Measurements from ENCODE around the gene SPTSSB.

SPTSSB gene

DNA sequence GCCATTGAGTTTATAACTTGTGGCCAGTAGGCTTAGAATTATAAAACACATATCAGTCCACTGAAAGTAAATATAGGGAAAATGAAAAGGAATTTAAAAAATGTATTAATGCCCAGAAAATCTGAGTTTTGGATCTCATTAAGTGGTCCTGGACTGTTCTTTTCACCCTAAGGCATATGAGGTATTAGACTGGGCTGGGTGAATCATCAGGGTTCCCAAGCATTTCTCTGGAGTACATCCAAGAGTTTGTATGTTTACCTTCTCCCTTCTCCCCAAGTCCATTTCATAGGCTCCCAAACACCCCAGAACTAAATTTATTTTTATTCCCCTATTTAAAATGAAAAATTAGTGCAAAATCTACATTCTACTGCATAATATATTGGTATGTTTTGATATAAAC is 31.9 kb upstream of the SPTSSB start:
- TF ChIP-seq, protein P1, sequence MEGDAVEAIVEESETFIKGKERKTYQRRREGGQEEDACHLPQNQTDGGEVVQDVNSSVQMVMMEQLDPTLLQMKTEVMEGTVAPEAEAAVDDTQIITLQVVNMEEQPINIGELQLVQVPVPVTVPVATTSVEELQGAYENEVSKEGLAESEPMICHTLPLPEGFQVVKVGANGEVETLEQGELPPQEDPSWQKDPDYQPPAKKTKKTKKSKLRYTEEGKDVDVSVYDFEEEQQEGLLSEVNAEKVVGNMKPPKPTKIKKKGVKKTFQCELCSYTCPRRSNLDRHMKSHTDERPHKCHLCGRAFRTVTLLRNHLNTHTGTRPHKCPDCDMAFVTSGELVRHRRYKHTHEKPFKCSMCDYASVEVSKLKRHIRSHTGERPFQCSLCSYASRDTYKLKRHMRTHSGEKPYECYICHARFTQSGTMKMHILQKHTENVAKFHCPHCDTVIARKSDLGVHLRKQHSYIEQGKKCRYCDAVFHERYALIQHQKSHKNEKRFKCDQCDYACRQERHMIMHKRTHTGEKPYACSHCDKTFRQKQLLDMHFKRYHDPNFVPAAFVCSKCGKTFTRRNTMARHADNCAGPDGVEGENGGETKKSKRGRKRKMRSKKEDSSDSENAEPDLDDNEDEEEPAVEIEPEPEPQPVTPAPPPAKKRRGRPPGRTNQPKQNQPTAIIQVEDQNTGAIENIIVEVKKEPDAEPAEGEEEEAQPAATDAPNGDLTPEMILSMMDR (IDR thresholded peaks at IDR 0.05; ENCODE audit: extremely low read depth, missing control alignments): no peak
- no peak for DNase-seq (ENCODE audit: low spot score)

DNA sequence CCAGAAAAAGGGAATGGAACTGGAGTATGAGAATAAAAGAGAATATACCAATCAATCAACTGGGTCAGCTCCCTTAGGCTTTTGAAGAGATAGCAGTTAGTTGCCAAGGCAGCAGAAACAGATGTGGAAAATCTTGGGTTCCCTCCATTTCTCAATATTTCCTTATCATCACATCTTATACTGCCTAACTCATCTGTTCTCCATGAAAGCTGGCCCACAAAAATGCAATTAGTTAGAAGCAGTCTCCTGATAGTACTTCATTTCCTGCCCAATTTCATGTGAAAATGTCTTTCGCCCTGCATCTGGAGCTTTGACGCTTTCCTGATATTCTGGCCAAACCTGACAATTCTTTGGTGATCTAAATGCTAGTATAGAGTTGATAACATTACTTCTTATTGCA is 30.1 kb upstream of the SPTSSB start:
- no peak for DNase-seq (ENCODE audit: low spot score)
- TF ChIP-seq, protein P1 (IDR thresholded peaks at IDR 0.05; ENCODE audit: extremely low read depth, missing control alignments): no peak

DNA sequence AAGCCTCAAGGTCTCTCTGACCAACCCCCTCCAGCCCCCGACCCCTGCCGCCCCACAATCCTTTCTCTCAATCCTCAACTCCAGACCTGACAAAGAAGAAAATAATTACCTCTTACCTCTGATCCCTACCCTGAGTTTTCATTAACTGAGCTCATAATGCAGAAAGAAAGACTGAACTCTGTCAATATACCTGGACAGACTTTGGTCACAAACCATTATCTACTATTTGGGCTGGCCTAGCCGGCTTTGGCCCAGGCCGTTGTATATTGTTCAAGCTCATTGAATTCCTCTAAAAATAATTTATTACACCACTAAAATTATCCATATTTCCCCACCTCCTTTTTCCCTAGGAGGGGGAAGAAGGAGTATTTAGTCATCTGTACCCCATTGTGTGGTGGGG is 29.3 kb upstream of the SPTSSB start:
- TF ChIP-seq, protein P1 (IDR thresholded peaks at IDR 0.05; ENCODE audit: extremely low read depth, missing control alignments): no peak
- DNase-seq (ENCODE audit: low spot score): no peak

DNA sequence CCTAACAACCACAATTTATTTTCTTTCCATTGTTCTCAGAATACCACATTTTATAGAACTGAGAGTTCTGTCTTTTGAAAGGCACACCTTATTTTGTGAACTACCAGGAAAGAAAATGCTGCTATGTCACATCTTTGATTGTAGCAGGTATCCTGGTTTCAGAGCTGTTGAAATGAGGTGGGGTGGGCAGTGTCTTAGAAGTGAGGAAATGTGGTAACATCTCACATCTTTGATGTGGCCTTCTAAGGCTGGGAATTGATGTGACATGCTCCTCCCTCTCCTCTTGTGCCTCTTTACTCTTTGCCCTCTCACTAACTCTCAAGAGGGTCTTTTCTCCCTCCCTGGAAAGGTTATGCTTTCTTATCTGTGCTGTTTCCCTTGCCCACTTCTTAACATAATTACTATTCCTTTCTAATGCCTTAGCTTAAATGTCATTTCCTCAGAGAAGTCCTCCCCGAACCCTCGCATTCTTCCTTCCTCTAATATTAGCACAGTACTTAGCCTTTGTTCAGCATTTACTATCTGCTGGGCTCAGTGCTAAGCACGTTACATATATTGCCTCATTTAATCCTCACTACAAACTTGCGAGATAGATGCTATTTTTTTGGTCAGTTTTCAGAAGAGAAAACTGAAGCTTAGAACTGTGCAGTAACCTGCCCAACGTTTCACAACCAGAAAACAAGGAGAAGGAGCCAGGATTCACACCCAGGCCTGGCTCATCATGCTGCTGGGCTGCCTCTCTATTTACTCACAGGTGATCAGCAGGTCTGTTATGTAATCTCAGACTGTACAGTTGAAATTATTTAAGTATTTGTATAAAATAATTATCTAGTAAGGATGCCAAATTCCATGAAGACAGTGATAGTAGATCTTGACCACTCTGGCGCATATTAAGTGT is 24.0 kb upstream of the SPTSSB start:
- TF ChIP-seq, protein P1 (IDR thresholded peaks at IDR 0.05; ENCODE audit: extremely low read depth, missing control alignments): no peak
- DNase-seq (ENCODE audit: low spot score): no peak

DNA sequence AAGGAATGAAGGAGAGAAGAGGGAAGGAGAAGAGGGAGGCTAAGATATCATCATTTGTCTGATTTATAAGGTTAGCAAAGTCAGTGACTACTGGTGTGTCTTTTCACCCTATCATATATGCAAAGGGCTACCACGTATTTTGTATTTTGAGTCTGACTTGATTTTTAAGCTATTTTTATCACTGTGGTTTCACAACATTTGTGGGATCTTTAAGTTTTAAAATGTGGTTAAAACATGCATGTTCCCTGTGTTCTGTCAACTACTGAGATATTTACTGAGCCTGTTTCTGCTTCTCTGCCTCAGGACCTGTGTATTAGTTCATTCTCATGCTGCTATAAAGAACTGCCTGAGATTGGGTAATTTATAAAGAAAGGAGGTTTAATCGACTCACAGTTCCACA is 22.5 kb upstream of the SPTSSB start:
- TF ChIP-seq, protein P1 (IDR thresholded peaks at IDR 0.05; ENCODE audit: extremely low read depth, missing control alignments): no peak
- DNase-seq (ENCODE audit: low spot score): no peak

DNA sequence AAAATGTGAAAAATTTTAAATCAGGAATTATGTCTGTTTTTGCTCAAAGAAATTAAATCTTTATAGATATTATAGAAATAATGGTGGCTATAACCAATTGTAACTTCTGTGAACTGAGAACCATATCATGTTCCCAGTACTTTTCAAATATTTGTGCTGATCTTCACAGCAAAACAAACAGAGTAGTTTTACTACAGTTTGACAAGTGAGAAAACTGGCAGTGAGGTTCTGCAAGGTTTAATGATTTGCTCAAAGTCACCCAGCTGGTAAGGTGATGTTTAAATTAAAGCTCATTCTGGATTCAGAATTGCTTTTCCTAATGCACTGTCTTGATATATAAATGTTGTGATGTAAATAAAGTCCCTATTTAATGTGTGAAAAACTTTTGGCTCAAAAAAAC is 22.0 kb upstream of the SPTSSB start:
- TF ChIP-seq, protein P1 (IDR thresholded peaks at IDR 0.05; ENCODE audit: extremely low read depth, missing control alignments): no peak
- no peak for DNase-seq (ENCODE audit: low spot score)

DNA sequence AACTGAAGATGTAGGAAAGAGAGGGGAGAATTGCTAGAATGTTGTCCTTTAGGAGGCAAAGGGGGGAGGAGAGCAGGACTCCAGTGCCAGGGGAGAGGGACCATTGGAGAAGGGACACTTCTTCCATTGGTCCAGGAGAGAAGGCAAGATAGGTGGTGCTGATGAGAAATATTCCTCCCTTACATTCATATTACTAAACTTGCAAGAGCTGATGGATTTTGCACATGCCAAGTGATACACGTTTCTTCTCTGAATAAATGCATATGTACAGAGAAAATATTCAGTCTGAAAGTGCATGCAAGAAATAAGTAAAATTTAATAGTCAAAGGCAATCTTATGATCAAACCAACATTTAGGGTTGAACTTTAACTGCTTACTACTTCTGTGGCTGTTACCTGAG is 21.5 kb upstream of the SPTSSB start:
- no peak for DNase-seq (ENCODE audit: low spot score)

More for the DNA sequence above, 21.5 kb upstream of the SPTSSB start:
- TF ChIP-seq, protein P1 (IDR thresholded peaks at IDR 0.05; ENCODE audit: extremely low read depth, missing control alignments): no peak
